Transverse colon (tissue), 3 donors: ENCODE data around the gene TJP1.

Source experiments
- EP300 ChIP-seq: sonication (generic); formaldehyde crosslinking; IDR thresholded peaks from one replicate; pipeline ENCODE4 v1.6.1; 2017; ENCODE audit warnings: antibody characterized with exemption, low read depth
- POLR2AphosphoS5 ChIP-seq, 3 donors: sonication (generic); formaldehyde crosslinking; IDR thresholded peaks; one replicate each; pipeline ENCODE4 v1.6.1; 2016; ENCODE audit warnings: antibody characterized with exemption in 3 of 3

DNA sequence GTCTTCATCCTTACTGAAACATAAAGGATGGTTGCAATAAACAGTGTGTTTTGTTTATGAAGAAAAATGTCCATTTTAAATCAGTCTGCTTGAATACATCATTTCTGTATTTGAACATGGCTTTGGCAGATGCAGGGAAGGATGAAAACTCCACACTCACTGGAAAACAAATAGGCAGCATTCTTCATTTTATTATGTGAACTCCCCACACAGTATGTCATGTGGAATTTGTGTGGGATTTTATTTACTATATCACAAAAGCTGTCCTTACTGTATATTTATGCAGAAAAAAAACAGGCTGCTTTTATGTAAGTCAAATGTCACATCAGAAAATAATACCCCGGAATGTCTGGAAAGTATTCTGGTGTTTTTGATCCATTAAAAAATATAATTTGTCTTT is 44.1 kb upstream of the TJP1 start:
- TF ChIP-seq POLR2AphosphoS5 (IDR thresholded peaks at IDR 0.05): no peak
- no peak for TF ChIP-seq EP300
